GM19025 (cell line): ENCODE data around the gene ZFX.
"Not testable (repeated sequence)": the region's sequence is repeated elsewhere in the genome, so short reads cannot be mapped to it uniquely, and the experiment has no call there.

Source experiments
- ATAC-seq: cut with Tn5 transposase; IDR thresholded peaks from one replicate; pipeline ENCODE4 v1.9.1; 2021; ENCODE audit warnings: mild to moderate bottlenecking, low read depth, moderate library complexity; ENCODE audit not compliant: unreplicated experiment

ZFX gene

DNA sequence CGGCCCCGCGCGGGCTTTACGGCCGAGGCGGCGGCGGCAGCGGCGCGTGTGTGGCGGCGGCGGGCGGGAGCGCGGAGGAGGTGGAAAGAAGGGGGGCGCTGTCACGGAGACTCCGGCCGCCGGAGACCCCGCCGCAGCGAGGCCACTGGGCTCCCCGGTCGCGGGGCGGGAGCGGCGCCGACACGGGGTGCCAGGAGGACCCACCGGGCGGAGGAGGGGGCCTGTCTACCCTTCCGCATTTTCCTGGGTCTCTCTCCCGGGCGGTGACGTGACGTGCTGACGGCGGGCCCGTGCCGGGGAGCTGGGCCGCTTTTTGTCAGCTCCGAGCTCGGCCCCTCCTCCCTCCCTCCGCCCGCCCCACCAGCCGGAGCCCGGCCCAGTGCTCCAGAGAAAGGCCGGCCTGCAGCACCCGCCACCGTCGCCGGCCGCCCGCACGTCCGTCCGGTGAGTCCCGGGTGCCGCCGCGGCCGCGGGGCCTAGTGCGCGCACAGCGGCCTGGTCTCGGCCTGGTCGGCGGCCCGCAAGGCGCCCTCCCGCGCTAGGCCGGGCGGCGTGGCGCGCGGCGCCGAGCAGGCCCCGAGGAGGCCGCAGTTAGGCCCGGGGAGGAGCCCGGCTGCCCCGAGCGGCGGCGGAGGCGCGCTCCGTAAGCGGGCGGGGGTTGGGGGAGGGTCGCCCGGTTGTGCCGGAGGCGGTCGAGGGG lies at the start of gene ZFX:
ZFX (plus strand) TSS at position 379 of the 700 bp plus-strand sequence. CDS start 23,014 bp downstream, outside the sequence.
- ATAC-seq: peak; percentile 47

- no peak for ATAC-seq
These were observed 48.8 kb upstream of the ZFX start for GRCh38 chrX:24100713-24101112.

GRCh38 chrX:24110069-24110468 lies 39.5 kb upstream of the ZFX start:
- ATAC-seq: no peak

GRCh38 chrX:24113181-24113580 lies 36.3 kb upstream of the ZFX start:
- ATAC-seq: no peak

- ATAC-seq: no peak
These were observed 32.3 kb upstream of the ZFX start for GRCh38 chrX:24117258-24117657.

DNA sequence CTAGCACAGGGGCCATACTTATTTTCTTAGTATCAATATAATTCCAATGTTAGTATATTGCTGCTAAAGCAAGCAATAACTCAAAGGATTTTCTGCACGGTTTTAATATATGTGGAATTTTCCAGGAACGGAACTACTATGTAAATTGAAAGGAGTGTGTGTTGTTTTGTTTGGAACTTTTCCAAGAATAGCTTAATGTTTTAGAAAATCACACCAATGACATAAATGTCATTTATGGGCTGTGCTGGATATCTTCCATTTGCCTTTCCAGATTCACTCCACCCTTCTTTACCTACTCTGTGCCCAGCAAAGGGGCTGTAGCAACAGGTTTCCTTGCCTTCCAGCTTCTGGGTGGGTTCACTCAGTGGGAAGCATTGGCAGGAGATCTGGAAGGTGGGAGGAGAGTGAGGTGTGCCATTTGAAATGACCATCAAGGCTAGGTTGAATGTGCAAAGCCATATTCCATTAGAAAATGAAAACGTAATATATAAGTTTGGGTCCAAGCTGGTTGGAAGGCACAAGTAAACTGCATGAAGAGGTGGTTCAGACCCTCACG lies 25.2 kb upstream of the ZFX start:
- no peak for ATAC-seq

DNA sequence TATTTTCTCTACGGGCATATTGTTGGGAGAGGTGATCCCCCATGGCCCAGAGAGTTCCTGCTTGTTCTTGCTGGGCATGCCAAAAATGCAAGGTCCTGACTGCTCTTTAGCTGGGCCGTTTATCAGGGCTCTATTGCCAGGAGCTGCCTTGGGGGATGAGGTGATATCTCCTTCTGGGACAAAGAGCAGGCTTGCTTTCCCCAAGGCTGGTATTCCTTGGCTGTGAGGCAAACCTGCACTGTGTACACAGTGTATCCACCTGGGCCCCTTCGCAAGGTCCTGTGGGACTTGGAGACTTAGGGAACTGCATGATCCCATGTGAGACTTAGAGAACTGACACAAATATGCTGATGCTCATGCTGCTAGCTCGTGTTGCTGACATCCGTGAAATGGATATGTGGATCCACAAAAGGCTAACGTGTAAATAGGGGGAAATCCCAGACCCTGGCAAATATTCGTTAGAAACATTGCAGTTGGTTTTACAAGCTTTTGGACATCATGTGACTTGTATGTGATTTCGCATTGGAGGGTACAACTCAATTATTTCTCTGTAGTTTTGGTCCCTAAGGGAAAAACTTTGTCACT lies 24.4 kb upstream of the ZFX start:
- ATAC-seq: no peak

DNA sequence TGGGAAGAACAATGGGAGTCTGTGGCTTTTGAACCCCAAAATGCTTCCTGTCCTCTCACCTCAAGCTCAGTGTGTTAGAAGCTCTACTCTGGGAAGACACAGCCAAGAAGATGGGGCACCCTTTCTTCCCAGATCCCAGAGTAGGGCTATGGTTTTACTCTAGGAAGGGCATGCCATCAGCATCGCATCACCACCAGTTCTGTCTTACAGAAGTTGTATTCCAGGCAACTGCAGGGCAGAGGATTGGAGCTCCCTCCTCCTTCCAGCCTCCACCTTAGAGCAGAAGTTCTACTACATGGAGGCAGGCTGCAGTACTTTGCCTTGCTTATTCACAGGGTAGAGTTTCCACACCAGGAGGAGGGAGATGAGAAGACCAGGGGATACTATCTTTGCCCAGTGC lies 18.1 kb upstream of the ZFX start:
- ATAC-seq: no peak

GRCh38 chrX:24133312-24133711 lies 16.2 kb upstream of the ZFX start:
- ATAC-seq: no peak

GRCh38 chrX:24135768-24136167 lies 13.8 kb upstream of the ZFX start:
- not testable (repeated sequence) for ATAC-seq

DNA sequence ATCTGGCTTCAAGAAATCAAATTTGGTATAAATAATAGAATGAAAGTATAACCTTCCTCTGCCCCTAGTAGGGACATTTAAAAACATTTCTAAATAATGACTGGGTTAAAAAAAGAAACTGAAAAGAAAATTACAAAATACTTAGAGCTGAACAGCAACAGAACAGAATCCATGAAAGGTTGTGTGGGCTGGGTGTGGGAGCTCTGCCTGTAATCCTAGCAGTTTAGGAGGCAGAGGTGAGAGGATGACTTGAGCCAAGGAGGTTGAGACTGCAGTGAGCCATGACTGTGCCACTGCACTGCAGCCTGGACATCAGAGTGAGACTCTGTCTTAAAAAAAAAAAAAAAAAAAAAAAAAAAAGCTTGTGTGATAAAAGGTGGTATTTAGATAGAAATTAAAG lies 12.3 kb upstream of the ZFX start:
- ATAC-seq: no peak

DNA sequence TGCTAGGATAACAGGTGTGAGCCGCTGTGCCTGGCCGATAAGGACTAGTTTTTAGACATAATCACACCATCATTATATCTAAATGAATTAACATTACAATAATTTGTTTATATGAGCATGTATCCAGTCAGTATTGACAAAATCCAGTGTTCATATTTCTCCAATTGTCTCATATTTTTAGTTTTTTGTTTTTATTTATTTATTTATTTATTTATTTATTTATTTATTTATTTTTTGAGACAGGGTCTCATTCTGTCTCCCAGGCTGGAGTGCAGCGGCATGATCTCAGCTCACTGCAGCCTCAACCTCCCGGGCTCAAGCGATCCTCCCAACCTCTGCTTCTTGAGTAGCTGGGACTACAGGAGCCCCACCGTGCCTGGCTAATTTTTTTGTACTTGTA lies 5.5 kb upstream of the ZFX start:
- not testable (repeated sequence) for ATAC-seq

DNA sequence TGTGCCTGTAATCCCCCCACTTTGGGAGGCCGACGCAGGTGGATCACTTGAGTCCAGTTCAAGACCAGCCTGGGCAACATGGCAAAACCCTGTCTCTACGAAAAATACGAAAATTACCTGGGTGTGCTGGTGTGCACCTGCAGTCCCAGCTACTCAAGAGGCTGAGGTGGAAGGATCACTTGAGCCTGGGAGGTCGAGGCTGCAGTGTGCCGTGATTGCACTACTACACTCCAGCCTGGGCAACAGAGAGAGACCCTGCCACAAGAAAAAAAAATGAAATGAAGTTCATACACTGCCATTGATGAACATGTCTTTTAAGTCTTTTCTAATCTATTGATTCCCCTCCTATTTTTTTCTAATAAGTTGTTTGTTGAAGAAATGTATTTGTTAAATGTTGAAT lies 5.0 kb upstream of the ZFX start:
- ATAC-seq: no peak

- ATAC-seq: no peak
These were observed 4.0 kb upstream of the ZFX start for GRCh38 chrX:24145303-24146186.

DNA sequence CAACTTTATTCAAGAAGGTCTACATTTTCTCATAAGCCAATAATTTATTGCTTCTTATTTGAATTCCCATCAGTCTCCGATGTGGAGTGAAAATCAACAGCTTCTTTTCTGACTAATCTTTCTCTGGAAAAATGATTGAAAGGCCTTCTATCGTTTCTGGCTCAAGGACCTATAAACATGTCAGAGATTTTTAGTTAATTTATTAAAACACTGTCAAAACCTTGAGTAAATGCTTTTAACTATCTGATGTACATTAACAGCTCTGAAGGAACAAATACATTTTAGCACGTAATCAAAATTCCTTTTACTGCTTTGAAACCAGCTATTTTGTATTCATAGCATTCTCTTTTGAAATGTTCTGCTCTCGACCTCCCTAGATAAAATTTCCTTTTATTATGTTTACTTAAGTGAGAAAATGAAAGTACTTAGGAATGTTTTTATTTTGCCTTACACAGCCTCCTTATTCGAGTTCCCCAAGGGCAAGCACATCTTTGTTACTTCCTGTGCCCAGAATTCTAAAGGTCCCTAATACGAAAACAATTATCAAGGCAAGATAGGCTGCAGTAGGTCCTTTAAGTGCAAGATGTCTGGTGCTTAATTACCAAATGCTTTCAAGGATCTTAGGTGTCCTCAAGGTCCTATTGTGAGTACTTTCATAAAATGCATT lies 3.1 kb upstream of the ZFX start:
- ATAC-seq: no peak

GRCh38 chrX:24147165-24147564 lies 2.4 kb upstream of the ZFX start:
- no peak for ATAC-seq

DNA sequence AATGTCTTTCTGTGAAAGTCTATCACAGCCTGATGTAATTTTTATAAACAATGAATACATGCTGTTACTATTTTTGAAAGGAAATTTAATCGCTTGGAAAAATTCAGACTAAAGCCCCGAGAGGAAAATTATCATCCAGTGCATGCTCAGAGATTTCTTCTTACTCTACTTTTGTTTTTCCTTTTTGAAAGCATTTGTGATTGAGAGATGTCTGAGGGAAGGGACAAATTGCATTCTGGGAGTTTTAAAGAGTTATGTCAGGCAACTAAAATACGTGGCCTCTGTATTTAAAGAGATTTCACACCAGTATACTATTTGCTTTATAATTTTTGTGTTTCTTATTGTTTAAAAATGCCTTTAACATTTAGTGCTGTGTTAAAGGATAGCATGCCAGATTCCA lies 1.4 kb upstream of the ZFX start:
- ATAC-seq: no peak

- peak; percentile 1 for ATAC-seq
These were observed 786 bp upstream of the ZFX start for GRCh38 chrX:24148535-24149350.

DNA sequence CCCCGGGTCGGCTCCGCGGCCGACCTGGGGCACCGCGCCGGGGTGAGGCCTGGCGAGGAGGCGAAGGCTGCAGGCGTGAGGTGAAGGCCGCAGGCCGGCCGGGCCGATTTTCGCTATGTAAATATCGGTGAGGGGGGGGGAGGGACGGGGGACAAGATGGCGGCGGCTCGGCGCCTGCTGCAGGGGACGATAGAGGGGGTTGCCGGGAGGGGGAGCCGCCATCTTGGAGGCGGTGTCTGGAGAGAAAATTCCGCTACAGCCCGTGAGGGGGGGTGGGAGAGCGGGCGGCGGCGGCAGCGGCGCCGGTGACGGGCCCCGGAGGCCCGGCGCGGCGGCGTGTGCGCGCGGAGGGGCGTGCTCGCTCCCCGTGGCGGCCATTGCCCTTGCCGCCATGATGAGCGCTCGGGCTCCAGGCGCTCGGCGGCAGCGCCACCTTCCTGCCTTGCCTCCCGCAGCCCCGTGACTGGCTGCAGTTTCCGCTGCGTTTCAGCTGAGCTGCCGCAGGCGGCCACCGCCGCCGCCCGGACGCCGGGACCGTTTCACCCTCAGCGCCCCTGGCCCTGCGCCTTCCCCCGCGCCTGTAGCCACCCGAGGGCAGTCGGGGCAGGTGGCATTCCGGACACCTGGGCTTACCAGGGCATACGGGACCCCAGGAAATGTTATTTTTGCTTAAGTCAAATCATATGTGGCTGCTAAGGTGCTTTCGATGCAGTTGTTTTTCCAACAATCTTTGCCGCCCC lies 692 bp downstream of the ZFX start:
- ATAC-seq: peak; percentile 62
